CD1c-positive myeloid dendritic cell (primary cell): ENCODE results near the gene ZDHHC12.
A peak's percentile ranks its signal among the peaks of the same experiment; 100 is the strongest.
"Not testable (repeated sequence)": the region's sequence is repeated elsewhere in the genome, so short reads cannot be mapped to it uniquely, and the experiment has no call there.

Source experiments
- DNase-seq: peaks from one replicate; pipeline ENCODE4 v3.0.0-alpha.2; 2016; ENCODE audit errors: extremely low spot score

The ZDHHC12 gene

DNA sequence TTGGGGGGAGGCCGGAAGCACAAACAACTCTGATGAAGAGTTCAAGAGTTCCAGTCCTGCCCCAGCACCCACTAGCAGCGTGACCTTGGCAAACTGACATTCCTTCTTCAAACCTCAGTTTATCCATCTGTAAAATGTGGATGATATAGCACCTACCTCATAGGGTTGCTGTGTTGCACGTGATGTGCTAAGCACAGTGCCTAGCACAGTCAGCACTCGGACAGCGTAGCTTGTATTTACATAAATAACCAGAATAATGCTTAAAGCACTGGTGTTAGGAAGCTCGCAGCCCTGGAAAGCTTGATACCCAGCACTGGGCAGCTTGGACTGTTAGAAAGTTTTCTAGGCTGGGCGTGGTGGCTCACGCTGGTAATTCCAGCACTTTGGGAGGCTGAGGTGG lies 16.5 kb downstream of the ZDHHC12 start:
- no peak for DNase-seq

DNA sequence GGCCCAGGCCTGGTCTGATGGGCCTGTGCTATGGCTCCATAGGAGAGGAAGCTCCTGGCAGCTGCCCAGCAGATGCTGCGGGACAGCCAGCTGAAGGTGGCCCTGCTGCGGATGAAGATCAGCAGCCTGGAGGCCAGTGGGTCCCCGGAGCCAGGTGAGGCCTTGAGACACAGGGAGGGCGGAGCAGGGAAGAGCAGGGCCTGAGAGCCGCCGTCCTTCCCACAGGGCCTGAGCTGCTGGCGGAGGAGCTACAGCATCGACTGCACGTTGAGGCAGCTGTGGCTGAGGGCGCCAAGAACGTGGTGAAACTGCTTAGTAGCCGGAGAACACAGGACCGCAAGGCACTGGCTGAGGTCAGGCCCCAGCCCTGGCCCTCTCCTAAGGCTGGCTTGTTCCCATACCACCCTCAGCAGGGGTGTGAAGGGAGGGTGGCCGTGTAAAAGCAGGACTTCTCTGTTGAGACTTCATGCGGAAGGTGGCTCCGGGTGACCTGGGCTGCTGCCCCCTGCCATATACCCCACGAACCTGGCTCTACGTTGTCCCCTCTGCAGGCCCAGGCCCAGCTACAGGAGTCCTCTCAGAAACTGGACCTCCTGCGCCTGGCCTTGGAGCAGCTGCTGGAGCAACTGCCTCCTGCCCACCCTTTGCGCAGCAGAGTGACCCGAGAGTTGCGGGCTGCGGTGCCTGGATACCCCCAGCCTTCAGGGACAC lies 17.1 kb downstream of the ZDHHC12 start:
- DNase-seq, result no peak

DNA sequence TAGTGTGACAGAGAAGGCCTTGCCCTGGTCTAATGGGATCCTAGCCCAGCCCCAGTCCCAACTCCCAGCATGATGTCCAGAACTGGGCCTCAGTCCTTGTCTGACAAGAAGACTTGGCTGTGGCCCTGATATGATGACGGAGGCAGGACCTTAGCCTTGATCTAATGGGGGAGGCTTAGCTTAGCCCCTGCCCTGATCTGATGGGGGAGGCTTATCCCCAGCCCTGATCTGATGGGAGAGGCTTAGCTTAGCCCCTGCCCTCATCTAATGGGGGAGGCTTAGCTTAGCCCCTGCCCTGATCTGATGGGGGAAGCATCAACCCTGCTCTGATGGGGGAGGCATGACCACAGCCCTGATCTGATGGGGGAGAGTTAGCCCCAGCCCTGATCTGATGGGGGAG lies 17.9 kb downstream of the ZDHHC12 start:
- DNase-seq, result no peak

DNA sequence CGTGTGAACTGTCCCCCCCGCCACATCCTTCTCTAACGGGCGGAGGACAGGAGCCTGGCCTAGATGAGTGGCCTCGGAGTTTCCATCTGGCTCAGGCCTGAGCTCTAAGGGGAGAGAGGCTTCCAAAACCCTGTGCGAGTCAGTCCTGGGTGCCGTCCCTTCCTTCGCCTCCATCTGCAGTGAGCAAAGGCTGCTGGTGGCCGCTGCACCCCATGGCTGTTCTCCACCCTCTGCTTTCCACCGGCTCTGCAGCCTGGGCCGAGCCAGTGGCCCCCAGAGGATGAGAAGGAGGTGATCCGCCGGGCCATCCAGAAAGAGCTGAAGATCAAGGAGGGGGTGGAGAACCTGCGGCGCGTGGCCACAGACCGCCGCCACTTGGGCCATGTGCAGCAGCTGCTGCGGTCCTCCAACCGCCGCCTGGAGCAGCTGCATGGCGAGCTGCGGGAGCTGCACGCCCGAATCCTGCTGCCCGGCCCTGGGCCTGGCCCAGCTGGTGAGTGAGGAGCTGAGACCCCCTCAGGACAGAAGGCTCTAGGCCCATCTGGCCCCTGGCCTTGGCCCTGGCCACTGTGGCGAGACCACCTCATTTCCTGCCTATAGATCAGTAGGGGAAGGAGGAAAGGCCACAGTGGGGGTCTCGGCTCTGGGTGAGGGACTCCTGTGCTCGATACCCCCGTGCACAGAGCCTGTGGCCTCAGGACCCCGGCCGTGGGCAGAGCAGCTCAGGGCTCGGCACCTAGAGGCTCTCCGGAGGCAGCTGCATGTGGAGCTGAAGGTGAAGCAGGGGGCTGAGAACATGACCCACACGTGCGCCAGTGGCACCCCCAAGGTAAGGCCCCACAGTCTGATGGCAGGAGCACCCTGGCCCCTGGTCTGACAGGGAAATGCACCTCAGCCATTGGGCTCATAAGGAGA lies 18.6 kb downstream of the ZDHHC12 start:
- no peak for DNase-seq

DNA sequence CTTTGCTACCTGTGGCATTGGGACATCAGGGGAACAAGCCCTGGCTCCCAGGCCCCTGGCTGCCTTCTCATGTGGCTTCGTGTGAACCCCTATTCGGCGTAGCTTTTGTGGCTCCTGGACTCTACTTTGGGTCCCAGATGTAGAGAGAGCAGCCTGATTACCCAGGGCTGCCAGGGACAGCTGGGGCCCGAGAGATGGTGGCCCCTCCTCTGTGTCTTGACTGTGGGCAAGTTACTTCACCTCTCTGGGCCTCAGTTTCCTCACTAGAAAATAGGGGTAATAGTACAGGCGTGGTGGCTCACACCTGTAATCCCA lies 19.6 kb downstream of the ZDHHC12 start:
- no peak for DNase-seq

DNA sequence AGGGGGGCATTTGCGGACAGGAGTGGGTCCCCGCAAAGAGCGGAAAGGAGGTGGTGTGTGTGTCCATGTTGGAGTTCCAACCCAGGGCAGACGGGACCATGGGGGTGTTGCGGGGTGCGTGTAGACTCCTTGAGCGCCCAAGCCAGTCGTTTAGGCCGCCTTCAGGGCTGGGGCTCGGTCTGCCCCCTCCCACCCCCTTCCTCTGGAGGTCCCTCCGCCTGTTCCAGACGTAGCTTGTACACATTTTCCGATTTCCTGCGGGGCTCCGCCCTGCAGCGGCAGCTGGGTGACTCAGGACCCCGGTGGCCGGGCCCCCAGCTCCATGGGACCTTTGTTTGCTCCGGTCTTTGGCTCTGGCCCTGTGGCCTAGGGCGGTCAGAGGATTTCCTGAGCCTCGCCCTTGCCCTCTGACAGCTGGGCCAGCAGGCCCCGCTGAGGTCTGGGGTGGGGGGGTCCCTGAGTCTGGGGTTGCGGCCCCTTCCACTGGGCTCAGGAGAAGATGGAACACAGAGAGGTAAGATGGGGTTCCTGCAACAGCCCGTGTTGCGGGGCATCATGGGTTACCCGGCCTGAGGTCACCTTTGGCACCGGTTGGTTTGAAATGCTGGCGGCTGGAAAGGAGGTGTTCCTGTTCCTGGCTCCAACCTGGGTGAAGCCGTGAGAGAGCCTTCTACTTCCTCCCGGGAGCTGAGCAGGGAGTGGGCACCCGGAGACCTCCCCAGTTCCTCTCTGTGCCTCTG lies 20.1 kb downstream of the ZDHHC12 start:
- no peak for DNase-seq

DNA sequence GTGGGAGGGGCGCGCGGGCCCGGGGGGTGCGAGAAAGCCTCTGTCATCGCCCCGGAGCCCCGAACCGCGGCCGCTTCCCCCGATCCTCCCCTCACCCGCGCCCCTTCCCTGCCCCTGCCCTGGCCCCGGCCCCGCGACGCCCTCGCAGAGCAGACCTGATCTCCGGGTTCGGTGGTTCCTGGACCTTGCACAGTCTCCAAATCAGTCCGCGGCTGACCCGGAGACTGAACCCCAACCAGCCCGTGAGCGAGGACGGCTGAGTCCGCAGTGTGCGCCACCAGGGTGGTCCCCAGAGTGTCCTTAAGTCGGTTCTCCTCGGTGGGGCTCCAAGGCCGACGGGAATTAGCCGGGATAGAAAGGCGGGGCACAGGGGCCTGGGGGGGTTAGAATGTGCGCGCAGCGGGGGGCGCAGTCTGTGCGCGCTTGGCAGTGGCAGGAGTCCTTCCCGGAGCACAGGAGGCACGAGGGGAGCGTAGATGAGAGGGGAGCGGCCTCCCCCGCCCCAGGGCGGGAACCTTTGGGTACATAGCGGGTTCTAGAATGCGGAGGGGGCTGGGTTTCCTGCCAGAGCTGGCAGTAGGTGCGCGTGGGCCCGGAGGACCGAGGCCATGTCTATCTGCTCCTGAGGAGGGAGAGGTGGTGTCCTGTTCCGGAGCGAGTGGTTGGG lies 20.8 kb downstream of the ZDHHC12 start:
- no peak for DNase-seq

DNA sequence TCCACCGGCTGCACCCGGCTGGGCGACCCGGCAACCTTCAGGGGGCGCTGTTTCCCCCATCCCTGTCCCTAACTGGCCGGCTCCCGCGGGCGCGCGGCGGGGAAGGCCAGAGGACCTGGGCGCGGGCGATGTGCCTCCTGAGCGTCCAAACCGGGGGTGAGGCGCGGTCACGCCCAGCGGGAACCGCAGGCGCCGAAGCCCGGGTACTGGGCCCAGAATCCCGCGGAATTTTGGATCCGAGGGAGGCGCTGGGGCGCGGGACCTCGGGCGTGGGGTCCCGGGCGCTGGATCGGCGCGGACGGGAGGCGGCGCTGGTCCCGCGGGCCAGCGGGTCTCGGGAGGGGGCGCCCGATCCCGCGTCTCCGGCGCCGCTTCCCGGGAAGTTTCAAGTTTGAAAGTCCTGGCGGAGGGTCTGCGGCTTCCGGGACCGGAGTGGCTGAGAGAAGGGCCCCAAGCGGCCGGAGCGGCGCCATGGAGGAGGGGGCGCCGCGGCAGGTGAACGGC lies 21.4 kb downstream of the ZDHHC12 start, which contains the start of gene PKN3:
TSS of gene PKN3 (plus strand) at position 59 of the 504 bp plus-strand sequence. CDS start at position 472, 413 bp downstream.
- DNase-seq, result peak; percentile 87

DNA sequence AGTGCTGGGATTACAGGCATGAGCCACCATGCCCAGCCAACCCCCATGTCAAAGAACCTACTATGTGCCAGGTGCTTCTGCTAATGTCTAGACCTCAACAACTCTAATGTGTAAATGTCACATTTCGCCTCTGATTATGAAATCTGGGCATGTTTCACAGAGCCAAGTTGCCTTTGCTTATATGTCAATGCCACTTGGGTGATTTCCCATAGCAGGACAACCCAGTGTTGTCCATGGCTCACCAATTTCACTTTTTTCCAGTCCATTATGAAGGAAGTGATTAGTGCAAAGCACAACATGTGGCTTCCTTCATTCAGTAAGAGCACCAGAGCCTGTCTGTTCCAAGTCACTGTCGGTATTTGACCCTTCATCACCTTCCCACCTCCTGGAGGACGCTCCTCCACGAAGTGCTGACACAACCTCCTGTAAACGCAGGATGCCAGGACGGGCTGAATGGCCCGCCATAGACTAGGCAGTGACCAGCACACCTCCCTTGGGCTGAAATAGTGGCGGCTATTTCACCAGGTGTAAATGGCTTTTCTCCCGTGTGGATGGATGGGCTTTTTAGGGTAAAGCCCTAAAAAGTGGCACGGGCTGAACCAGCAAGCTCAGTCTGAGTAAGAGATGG lies 22.6 kb downstream of the ZDHHC12 start:
- DNase-seq, result no peak

DNA sequence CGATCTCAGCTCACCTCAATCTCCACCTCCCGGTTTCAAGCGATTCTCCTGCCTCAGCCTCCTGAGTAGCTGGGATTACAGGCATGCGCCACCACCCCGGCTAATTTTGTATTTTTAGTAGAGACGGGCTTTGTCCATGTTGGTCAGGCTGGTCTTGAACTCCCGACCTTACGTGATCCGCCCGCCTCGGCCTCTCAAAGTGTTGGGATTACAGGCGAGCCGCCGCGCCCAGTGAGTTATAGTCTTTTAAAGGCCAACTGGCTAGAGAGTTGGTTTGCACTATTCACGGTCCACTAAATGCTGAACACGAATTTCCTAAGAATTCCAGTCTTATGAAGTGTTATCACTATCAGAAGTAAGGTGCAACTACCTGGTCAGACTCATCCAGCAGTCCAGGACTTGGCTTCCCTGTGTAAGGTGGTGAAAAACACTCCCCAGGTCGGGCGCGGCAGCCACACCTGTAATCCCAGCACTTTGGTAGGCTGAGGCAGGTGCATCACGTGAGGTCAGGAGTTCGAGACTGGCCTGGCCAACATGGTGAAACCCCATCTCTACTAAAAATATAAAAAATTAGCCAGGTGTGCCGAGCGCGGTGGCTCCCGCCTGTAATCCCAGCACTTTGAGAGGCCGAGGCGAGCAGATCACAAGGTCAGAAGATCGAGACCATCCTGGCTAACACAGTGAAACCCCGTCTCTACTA lies 24.7 kb downstream of the ZDHHC12 start:
- DNase-seq, result not testable (repeated sequence)

DNA sequence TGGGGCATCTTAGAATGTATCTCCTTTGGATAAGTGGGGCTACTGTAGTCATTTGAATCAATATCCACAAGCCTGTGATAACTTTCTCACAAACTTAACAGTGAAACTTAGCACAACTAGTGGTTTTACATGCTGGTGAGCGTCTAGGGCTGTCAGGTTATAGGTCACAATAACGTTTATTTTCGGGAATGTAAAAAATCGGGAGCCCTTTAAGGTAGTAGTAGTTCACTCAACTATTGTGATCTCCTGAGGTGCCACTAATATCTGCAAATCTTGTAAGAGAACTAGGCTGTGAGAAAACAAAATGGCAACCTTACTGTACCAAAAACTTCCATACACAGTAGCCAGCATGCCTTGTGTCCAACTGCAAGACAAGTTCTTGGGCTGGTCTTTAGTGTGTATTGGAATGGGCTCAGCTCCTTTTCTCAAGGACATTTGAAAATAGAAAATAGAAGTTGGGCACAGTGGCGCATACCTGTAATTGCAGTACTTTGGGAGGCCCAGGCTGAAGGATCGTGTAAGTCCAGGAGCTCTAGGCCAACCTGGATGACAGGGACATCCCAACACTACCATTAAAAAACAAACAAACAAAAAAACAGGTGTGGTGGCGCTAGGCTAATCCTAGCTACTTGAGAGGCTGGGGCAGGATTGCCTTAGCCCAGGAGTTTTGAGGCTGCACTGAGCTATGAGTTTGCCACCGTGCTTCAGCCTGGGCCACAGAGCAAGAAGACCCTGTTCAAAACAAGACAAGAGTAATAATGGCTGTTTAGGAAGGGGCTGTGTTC lies 26.8 kb downstream of the ZDHHC12 start:
- no peak for DNase-seq

DNA sequence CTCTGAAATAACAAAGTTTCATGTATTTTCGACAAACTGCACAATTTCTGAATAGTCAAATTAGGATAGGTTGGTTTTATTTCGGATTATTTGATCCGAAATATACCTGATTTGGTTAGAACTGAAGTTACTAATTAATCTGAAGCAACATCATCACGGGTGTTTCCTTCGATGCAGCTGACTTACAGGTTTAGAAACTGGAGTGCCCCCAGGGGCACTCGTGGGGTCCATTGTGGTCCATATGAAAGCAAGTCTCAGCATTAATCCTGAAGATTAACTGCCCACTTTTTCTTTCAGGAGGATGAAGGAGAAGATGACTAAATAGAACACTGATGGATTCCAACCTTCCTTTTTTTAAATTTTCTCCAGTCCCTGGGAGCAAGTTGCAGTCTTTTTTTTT lies 29.6 kb downstream of the ZDHHC12 start:
- no peak for DNase-seq

DNA sequence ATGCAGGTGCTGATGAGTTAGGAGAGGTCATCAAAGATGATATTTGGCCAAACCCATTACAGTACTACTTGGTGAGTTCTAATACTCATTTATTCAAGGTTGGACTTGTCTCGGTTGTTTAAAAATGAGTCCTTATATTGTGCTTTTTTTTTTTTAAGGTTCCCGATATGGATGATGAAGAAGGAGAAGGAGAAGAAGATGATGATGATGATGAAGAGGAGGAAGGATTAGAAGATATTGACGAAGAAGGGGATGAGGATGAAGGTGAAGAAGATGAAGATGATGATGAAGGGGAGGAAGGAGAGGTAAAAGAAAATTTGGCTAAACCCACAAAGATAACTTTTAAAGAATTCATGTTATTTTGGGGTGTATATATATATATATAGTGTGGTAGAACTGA lies 30.2 kb downstream of the ZDHHC12 start:
- DNase-seq, result not testable (repeated sequence)

DNA sequence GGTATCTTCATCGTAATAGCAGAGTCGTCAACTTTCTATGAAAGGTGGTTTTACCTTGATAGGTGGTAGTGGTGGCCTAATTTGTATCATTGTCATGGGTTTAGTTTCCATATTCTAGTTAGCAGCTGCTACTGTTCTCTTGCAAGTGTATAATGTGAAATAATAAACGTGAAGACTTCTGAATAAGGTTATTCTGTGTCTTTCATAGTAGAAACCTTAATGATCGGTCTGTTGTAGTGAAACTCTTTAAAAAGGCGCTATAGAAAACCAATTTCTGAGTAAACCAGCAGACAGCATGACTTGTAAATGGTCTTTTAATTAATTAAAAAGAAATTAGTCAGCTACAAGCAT lies 33.3 kb downstream of the ZDHHC12 start:
- no peak for DNase-seq

DNA sequence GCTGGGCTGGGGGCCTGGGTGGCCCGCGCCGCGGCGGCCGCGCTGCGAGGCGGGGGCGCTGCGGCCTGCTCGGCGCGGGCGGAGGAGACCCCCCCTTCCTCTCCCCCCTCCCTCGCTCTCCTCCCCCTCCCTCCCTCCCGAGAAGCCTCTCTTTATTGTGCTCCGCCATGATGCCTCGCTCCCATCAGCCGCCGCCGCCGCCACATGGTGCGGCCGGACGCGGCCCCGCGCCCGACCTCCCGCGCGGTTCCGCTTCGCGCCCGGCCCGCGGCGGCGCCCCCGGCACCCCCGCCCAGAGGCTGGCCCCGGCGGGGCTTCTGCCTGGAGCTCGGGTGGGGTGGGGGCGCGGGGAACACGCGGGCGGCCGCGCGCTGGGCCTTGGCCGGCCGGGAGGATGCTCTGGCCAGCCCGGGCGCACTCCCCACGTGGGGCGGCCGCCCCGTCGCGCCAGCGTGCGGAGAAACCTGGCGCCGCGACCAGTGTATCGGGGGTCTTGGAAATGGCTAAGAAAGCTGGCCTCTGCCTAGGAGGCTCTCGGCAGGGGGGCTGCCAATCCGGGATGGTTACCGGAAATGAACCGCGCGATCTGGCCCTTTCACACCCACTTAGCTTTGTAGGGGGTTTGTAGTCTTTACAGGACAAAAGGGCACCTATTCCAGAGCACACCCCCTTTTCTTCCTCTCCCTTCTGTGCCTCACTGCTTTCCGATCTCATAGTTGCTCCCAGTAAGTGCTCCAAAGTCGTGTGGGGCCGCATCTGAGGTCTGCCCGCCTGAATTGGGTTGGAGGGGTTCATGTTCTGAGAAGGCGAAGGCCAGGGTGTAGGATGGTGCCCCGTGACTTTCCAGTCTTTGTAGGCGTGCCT lies 33.9 kb downstream of the ZDHHC12 start:
- DNase-seq, result peak; percentile 60

DNA sequence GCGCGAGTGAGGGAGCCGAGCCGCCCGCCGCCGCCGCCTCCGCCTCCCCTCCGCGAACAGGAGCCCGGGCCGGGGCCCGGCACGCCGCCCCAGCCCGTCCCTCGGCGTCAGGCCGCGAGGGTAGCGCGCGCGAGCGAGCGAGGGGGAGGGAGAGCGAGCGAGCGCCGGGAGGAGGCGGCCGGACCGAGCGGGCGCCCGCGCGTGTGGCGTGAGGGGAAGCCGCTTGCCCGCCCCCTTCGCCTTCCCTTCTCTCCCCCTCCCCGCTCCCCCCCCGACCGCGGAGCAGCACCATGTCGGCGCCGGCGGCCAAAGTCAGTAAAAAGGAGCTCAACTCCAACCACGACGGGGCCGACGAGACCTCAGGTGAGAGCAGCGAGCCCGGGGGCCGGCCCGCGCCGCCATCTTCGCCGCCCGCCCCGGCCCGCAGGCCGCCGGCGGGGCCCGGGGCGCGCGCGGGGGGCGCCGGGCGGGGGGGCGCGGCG lies 34.6 kb downstream of the ZDHHC12 start:
- DNase-seq, result no peak

DNA sequence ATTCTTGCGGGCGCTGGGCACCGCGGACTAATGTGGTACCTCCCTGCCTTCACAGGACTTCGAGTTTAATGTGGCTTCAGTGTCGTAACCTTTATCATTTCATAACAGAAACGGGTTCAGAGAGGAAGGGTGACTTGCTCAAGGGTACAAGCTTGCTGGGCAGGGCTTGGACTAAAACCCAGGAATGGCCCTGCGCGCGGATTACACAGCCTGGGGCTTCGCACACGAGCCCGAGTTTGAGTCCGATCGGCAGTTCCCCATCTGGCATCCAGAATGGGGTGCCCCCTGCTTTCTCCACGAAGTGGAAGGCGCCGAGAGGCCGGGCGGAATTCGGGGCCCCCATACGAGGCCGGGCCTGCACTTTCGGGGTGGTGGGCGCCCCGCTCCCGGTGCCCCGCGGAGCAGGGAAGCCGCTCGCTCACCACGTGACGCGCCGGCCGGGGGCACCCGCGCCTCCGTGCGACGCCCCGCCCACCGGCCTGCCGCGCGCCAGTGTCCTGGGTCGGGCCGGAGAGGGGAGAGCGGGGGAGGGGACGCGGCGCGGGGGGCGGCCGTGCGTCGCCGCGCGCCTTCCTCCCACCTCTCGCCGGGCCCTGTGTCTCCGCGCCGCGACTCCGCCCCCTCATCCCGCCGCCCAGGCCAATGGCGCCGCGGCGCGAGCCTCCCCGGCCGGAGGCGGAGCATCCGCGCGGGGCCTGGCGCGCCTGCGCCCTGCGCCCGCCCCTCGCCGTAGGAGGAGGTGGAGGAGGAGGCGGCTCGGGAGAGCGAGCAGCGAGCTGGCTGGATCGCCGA lies 35.2 kb downstream of the ZDHHC12 start, which contains the start of gene SET:
TSS of gene SET (plus strand) at position 722 of the 792 bp plus-strand sequence. CDS start 361 bp downstream, outside the sequence.
- peak; percentile 97 for DNase-seq

DNA sequence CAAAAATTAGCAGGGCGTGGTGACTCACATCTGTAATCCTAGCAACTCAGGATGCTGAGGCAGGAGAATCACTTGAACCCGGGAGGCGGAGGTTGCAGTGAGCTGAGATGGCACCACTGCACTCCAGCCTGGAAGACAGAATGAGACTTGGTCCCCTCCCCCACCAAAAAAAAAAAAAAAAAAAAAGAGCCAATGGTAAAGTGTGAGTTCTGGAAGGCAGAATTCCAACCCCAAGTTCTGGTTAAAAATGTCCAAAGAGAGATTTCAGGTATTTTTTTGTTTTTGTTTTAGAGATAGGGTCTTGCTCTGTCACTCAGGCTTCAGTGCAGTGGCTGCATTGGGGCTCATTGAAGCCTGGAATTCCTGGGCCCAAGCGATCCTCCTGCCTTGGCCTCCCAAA lies 36.5 kb downstream of the ZDHHC12 start:
- DNase-seq, result no peak
